HepG2 (cell line): ENCODE measurements around the gene CPA2. TPM values are rescaled to one million over a fixed set of nuclear protein-coding genes. Genes with fewer than 3 reads are reported as not detected.

Source experiments
- ATAC-seq: fragments of 200-7000 bp; cut with Tn5 transposase; 3 replicates; pipeline ENCODE4 v1.9.1; 2020; ENCODE audit warnings: mild to moderate bottlenecking, moderate library complexity
- BruUV-seq: library from RNA; stranded (reverse); fragments of 400-500 nt; replicated peaks from 2 replicates; lab custom pipeline; 2021; lab: Mats Ljungman, UMichigan
- CTCF ChIA-PET: fragments of 300-600 bp; formaldehyde crosslinking; extraction: SDS; loops from one replicate; lab custom pipeline; 2021; ENCODE audit warnings: low total read pairs, inconsistent platforms, low intra/inter-chr PET ratio; lab: Yijun Ruan, JAX
- POLR2A ChIA-PET: fragments of 350-600 bp; sonication (Branson Sonifier 250); formaldehyde crosslinking; loops from one replicate; lab custom pipeline; 2020; ENCODE audit warnings: antibody characterized with exemption, inconsistent platforms; lab: Yijun Ruan, JAX
- DNase-seq: peaks from one replicate; pipeline ENCODE4 v3.0.0-alpha.2; 2015; ENCODE audit warnings: low spot score
- FAIRE-seq: peaks from 3 replicates; lab custom pipeline; 2011; peaks lifted over from hg19 to GRCh38; lab: Jason Lieb, UNC
- H2AFZ ChIP-seq: one replicate; pipeline ENCODE4 v1.6.1; 2011; ENCODE audit warnings: low read length, inconsistent platforms
- H3K27ac ChIP-seq: fragments of 300-600 bp; 3 replicates; pipeline ENCODE4 v1.8.0; 2011; ENCODE audit warnings: mixed run types, mild to moderate bottlenecking, mixed read lengths, low read length, inconsistent platforms; ENCODE audit not compliant: insufficient read depth; ENCODE audit errors: extremely low read length
- H3K27me3 ChIP-seq, 2 experiments: fragments of 200-600 bp in 1 of 2; 2 replicates in 1 of 2; 3 replicates in 1 of 2; pipeline versions ENCODE4 v1.6.0 to v1.8.0; 2011; ENCODE audit warnings: low read length in 2 of 2, mild to moderate bottlenecking in 2 of 2, moderate library complexity in 2 of 2, inconsistent platforms in 1 of 2; ENCODE audit not compliant: insufficient read depth in 2 of 2, control insufficient read depth in 1 of 2
- H3K36me3 ChIP-seq, 2 experiments: fragments of 200-600 bp in 1 of 2; replicated peaks in 1 of 2; 2 replicates in 1 of 2; 3 replicates in 1 of 2; pipeline versions ENCODE4 v1.5.1 to v1.8.0; 2011; ENCODE audit warnings: low read length in 2 of 2, inconsistent platforms in 1 of 2; ENCODE audit not compliant: insufficient read depth in 2 of 2, control insufficient read depth in 1 of 2
- H3K4me1 ChIP-seq: 2 replicates; pipeline ENCODE4 v1.5.1; 2012; ENCODE audit warnings: low read length, inconsistent platforms; ENCODE audit not compliant: insufficient read depth
- H3K4me2 ChIP-seq: 2 replicates; pipeline ENCODE4 v1.6.0; 2011; ENCODE audit warnings: low read depth, low read length, inconsistent platforms
- H3K4me3 ChIP-seq, 3 experiments: fragments of 200-600 bp in 1 of 3; sonication (generic), shearing (Covaris generic) in 1 of 3; replicated peaks in 1 of 3; 2 replicates each; pipeline ENCODE4 v1.5.1; 2011 to 2016; ENCODE audit warnings: low read length in 3 of 3, inconsistent platforms in 2 of 3, low read depth in 2 of 3, mild to moderate bottlenecking in 2 of 3, control low read depth in 1 of 3, mixed read lengths in 1 of 3; ENCODE audit not compliant: insufficient read depth in 1 of 3
- H3K79me2 ChIP-seq: one replicate; pipeline ENCODE4 v1.6.1; 2011; ENCODE audit warnings: low read length, inconsistent platforms; ENCODE audit not compliant: insufficient read depth
- H3K9ac ChIP-seq: 2 replicates; pipeline ENCODE4 v1.6.0; 2011; ENCODE audit warnings: mild to moderate bottlenecking, low read depth, low read length, inconsistent platforms; ENCODE audit not compliant: insufficient read depth
- H3K9me3 ChIP-seq: 2 replicates; pipeline ENCODE4 v1.5.1; 2012; ENCODE audit warnings: mild to moderate bottlenecking, low read length
- H4K20me1 ChIP-seq: 2 replicates; pipeline ENCODE4 v1.6.0; 2011; ENCODE audit warnings: inconsistent platforms, mild to moderate bottlenecking, low read length, moderate library complexity; ENCODE audit not compliant: insufficient read depth
- EZH2 ChIP-seq: conservative IDR thresholded peaks from 2 replicates; pipeline ENCODE4 v1.6.1; 2012; ENCODE audit warnings: mild to moderate bottlenecking, low read depth, low read length, moderate library complexity
- MED13 ChIP-seq: sonication (generic); formaldehyde crosslinking; IDR thresholded peaks from 2 replicates; pipeline ENCODE4 v1.5.0; 2020; ENCODE audit warnings: missing genetic modification reagents
- MEIS1 ChIP-seq: sonication (generic); formaldehyde crosslinking; IDR thresholded peaks from 2 replicates; pipeline ENCODE4 v1.9.0; 2021; ENCODE audit warnings: mild to moderate bottlenecking, missing genetic modification reagents, moderate library complexity, borderline replicate concordance
- NCOR1 ChIP-seq: fragments of 200-600 bp; sonication (generic); IDR thresholded peaks from 2 replicates; pipeline ENCODE4 v1.7.0; 2017; ENCODE audit warnings: antibody characterized with exemption, low read length, borderline replicate concordance
- POLR2AphosphoS2 ChIP-seq: IDR thresholded peaks from 2 replicates; pipeline ENCODE4 v1.6.1; 2011; ENCODE audit warnings: low read depth, low read length, improper control_type of control experiment
- TCF7L2 ChIP-seq: IDR thresholded peaks from 2 replicates; pipeline ENCODE4 v1.6.1; 2011; ENCODE audit warnings: mild to moderate bottlenecking, low read depth, low read length, moderate library complexity
- U2AF2 ChIP-seq: fragments of 200-400 bp; formaldehyde crosslinking; IDR thresholded peaks from 2 replicates; pipeline ENCODE4 v1.6.1; 2017; ENCODE audit warnings: low read depth, mild to moderate bottlenecking, low read length
- ZNF782 ChIP-seq: sonication (generic); formaldehyde crosslinking; IDR thresholded peaks from 2 replicates; pipeline ENCODE4 v1.4.0; 2020; ENCODE audit warnings: missing genetic modification reagents, mild to moderate bottlenecking, borderline replicate concordance
- WGBS: methylation state at CpG from one replicate; pipeline ENCODE4 v1.1.6; 2017; ENCODE audit warnings: low lambda C conversion rate; 5-methylcytosine and 5-hydroxymethylcytosine counted together
- in situ Hi-C: cut with HindIII; loops from 2 replicates; pipeline ENCODE4 v1.10.0; 2017; ENCODE audit warnings: low pct_unique_long_range_greater_than_20kb; ENCODE audit not compliant: extremely low pct_ligation_motif_present
- intact Hi-C: fragments of 100-400 bp; cut with micrococcal nuclease; formaldehyde crosslinking; loops from one replicate; pipeline ENCODE4 v1.10.0; 2022; ENCODE audit not compliant: unreplicated experiment
- polyA plus RNA-seq, 8 experiments: library from polyadenylated mRNA; depleted of rRNA in 3 of 8; stranded (reverse) in 7 of 8; unstranded in 1 of 8; fragments of >200 nt; fragmentation: Illumina TruSeq in 4 of 8; extraction: Trizol in 4 of 8; gene quantifications; 2 replicates each; pipeline versions ENCODE4 v1.2.1 to v1.2.3, GENCODE V29; 2011 to 2016; ENCODE audit warnings: low read depth in 4 of 8, missing spikeins in 1 of 8, mixed read lengths in 1 of 8; ENCODE audit not compliant: insufficient read depth in 1 of 8
- total RNA-seq, 5 experiments: library from RNA; depleted of rRNA; stranded (reverse); fragments of >200 nt; fragmentation: Illumina TruSeq; extraction: Trizol; gene quantifications; 2 replicates each; pipeline ENCODE4 v1.2.3, GENCODE V29; 2016; ENCODE audit warnings: low read depth in 1 of 5
- TF ChIP-seq, protein P1 (sequence below): sonication (generic); formaldehyde crosslinking; conservative IDR thresholded peaks from 2 replicates; pipeline ENCODE4 v1.5.0; 2020; ENCODE audit warnings: missing genetic modification reagents
- TF ChIP-seq, protein P2 (sequence below): sonication (generic); formaldehyde crosslinking; IDR thresholded peaks from 2 replicates; pipeline ENCODE4 v1.8.1; 2023; ENCODE audit warnings: mild to moderate bottlenecking, inconsistent platforms, moderate library complexity, missing genetic modification reagents, borderline replicate concordance

Gene CPA2
- total and polyA plus RNA-seq, 2 of the 13 experiments (the other 11 are each of a cell fraction or from before 2014, with no cell fraction given) = not detected

DNA sequence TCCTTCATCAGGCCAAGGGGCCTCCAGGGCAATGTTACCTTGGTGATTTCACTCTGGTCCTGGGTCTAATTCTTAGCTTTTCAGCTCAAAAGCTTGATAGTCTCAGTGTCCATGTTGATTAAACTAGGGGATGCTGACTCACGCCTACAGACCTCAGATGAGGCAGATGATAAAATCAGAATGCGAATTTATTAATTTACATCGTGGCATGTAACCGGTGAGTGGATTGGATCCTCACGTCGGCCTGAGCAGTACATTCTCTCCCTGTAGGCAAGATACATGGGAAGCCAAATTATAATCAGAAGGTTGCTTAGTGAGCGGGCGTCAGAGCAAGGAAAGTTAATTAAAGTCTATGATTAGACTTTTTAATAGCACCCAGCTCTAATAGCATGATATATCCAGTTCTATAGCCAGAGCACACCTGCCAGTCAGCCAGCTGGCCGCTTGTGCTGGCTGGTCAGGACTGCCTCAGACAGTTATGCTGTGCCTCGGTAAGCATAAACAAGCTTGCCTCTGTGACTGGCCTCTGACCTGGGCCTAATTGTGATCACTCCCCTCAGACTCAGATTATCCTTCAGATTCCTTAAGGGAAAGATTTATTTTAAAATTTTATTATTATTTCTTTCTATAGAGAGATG, 57.8 kb downstream of the CPA2 start:
- 38% methylated on average over 10 of the region's 10 CpGs for WGBS
- ChIA-PET POLR2A (no interaction called here), CTCF (no interaction called here)
- no TSS peak for BruUV-seq
- Histone ChIP-seq H4K20me1 (no peaks in the 10 kb centered on the region), H3K36me3 (no peaks in the 10 kb centered on the region), H3K4me2 (no peak overlapping the region), H3K9ac (no peak overlapping the region), H3K27ac (no peak overlapping the region), H3K9me3 (no peaks in the 10 kb centered on the region), H2AFZ (no peak overlapping the region), H3K4me3 (no peak overlapping the region), H3K79me2 (no peaks in the 10 kb centered on the region), H3K27me3 (0 out of 5 replicates have a peak, but pooled peaks cover 0 to 5% of the 10 kb centered on the region in 2 experiments), H3K4me1 (no peaks in the 10 kb centered on the region)
- in situ Hi-C loops (no loop called here), intact Hi-C loops (no loop called here)
- DNase-seq (no peak), FAIRE-seq (no peak), ATAC-seq (no peak)
- TF ChIP-seq EZH2 = no peak
- no peak for TF ChIP-seq POLR2AphosphoS2
- TF ChIP-seq, protein P1, sequence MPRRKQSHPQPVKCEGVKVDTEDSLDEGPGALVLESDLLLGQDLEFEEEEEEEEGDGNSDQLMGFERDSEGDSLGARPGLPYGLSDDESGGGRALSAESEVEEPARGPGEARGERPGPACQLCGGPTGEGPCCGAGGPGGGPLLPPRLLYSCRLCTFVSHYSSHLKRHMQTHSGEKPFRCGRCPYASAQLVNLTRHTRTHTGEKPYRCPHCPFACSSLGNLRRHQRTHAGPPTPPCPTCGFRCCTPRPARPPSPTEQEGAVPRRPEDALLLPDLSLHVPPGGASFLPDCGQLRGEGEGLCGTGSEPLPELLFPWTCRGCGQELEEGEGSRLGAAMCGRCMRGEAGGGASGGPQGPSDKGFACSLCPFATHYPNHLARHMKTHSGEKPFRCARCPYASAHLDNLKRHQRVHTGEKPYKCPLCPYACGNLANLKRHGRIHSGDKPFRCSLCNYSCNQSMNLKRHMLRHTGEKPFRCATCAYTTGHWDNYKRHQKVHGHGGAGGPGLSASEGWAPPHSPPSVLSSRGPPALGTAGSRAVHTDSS (CRISPR knock-in tag) = no peak
- TF ChIP-seq U2AF2 = no peak
- TF ChIP-seq ZNF782 (CRISPR knock-in tag) = no peak
- no peak for TF ChIP-seq NCOR1
- no peak for TF ChIP-seq TCF7L2
- TF ChIP-seq MED13 (CRISPR knock-in tag) = no peak
- TF ChIP-seq MEIS1 (CRISPR knock-in tag) = no peak
- TF ChIP-seq, protein P2, sequence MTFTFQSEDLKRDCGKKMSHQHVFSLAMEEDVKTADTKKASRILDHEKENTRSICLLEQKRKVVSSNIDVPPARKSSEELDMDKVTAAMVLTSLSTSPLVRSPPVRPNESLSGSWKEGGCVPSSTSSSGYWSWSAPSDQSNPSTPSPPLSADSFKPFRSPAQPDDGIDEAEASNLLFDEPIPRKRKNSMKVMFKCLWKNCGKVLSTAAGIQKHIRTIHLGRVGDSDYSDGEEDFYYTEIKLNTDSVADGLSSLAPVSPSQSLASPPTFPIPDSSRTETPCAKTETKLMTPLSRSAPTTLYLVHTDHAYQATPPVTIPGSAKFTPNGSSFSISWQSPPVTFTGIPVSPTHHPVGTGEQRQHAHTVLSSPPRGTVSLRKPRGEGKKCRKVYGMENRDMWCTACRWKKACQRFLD (CRISPR knock-in tag) = no peak
